Measurements from ENCODE around the gene MRPS26. TPM values are rescaled to one million over a fixed set of nuclear protein-coding genes. Genes with fewer than 3 reads are reported as not detected.

MRPS26 gene
- total and polyA plus RNA-seq, 2 of the 13 experiments (the other 11 are each of a cell fraction or from before 2014, with no cell fraction given) = 89.8 to 187 TPM

- Histone ChIP-seq H3K36me3 (replicated peaks in 1 of 2; ENCODE audit: control insufficient read depth in 1 of 2, insufficient read depth in 2 of 2, low read length in 2 of 2) (no peaks in the 10 kb centered on the region), H3K79me2 (ENCODE audit: insufficient read depth, low read length) (no peaks in the 10 kb centered on the region), H3K9ac (ENCODE audit: insufficient read depth, low read depth, low read length) (no peak overlapping the region), H3K9me3 (ENCODE audit: low read length) (no peaks in the 10 kb centered on the region), H3K27me3 (ENCODE audit: control insufficient read depth in 1 of 2, insufficient read depth in 2 of 2, low read length in 2 of 2) (peaks cover 4 to 11% of the 10 kb centered on the region in 2 experiments; a peak in 2 of 5 replicates), H3K4me3 (replicated peaks in 1 of 3; ENCODE audit: insufficient read depth in 1 of 3, low read depth in 2 of 3, low read length in 3 of 3) (no peak overlapping the region), H4K20me1 (ENCODE audit: insufficient read depth, low read length) (no peaks in the 10 kb centered on the region), H3K27ac (ENCODE audit: extremely low read length, insufficient read depth, low read length) (no peak overlapping the region), H2AFZ (ENCODE audit: low read length) (no peak overlapping the region), H3K4me2 (ENCODE audit: low read depth, low read length) (no peak overlapping the region), H3K4me1 (ENCODE audit: insufficient read depth, low read length) (peaks cover 69% of the 10 kb centered on the region)
- no TSS peak for BruUV-seq (replicated peaks)
- ChIA-PET POLR2A (no interaction called here), CTCF (ENCODE audit: low intra/inter-chr PET ratio, low total read pairs) (no interaction called here)
- DNase-seq (ENCODE audit: low spot score) (no peak), FAIRE-seq (no peak), ATAC-seq (no peak)
- TF ChIP-seq ZSCAN21 (CRISPR knock-in tag; IDR thresholded peaks at IDR 0.05; ENCODE audit: borderline replicate concordance) (no peak), IRF1 (CRISPR knock-in tag; IDR thresholded peaks at IDR 0.05; ENCODE audit: low read depth) (no peak)
- intact Hi-C loops (cut with micrococcal nuclease; ENCODE audit: unreplicated experiment) = no loop called here
- 56% methylated on average over 4 of the region's 4 CpGs for WGBS (ENCODE audit: low lambda C conversion rate)
- in situ Hi-C loops (cut with HindIII; ENCODE audit: extremely low pct_ligation_motif_present, low pct_unique_long_range_greater_than_20kb) = no loop called here
Measured at GRCh38 chr20:3070725-3071124, 24.9 kb downstream of the MRPS26 start.

- H3K27me3 ChIP-seq (ENCODE audit: control insufficient read depth in 1 of 2, insufficient read depth in 2 of 2, low read length in 2 of 2) = peaks cover 4 to 12% of the 10 kb centered on the region in 2 experiments; a peak in 2 of 5 replicates
- H3K4me1 ChIP-seq (ENCODE audit: insufficient read depth, low read length) = peaks cover 71% of the 10 kb centered on the region
- DNase-seq (ENCODE audit: low spot score) (no peak), FAIRE-seq (no peak), ATAC-seq (no peak)
- WGBS (ENCODE audit: low lambda C conversion rate) = 32% methylated on average over 16 of the region's 16 CpGs
- in situ Hi-C loops (cut with HindIII; ENCODE audit: extremely low pct_ligation_motif_present, low pct_unique_long_range_greater_than_20kb) (no loop called here), intact Hi-C loops (cut with micrococcal nuclease; ENCODE audit: unreplicated experiment) (no loop called here)
- no TSS peak for BruUV-seq (replicated peaks)
- peak overlapping the region in 1 of 3 experiments; percentile 32; a peak in 1 of 6 replicates for H3K4me3 ChIP-seq (replicated peaks in 1 of 3; ENCODE audit: insufficient read depth in 1 of 3, low read depth in 2 of 3, low read length in 3 of 3)
- no peaks in the 10 kb centered on the region for H3K9me3 ChIP-seq (ENCODE audit: low read length)
- H3K79me2 ChIP-seq (ENCODE audit: insufficient read depth, low read length) = no peaks in the 10 kb centered on the region
- H3K9ac ChIP-seq (ENCODE audit: insufficient read depth, low read depth, low read length) = no peak overlapping the region
- H3K4me2 ChIP-seq (ENCODE audit: low read depth, low read length) = no peak overlapping the region
- no peak overlapping the region for H2AFZ ChIP-seq (ENCODE audit: low read length)
- no peak overlapping the region for H3K27ac ChIP-seq (ENCODE audit: extremely low read length, insufficient read depth, low read length)
- ChIA-PET CTCF (ENCODE audit: low intra/inter-chr PET ratio, low total read pairs) (no interaction called here), POLR2A (no interaction called here)
- H4K20me1 ChIP-seq (ENCODE audit: insufficient read depth, low read length) = no peaks in the 10 kb centered on the region
- no peaks in the 10 kb centered on the region for H3K36me3 ChIP-seq (replicated peaks in 1 of 2; ENCODE audit: control insufficient read depth in 1 of 2, insufficient read depth in 2 of 2, low read length in 2 of 2)
- TF ChIP-seq GPN1 (CRISPR knock-in tag; IDR thresholded peaks at IDR 0.05; ENCODE audit: borderline replicate concordance) (no peak), HNRNPL (IDR thresholded peaks at IDR 0.05; ENCODE audit: low read depth, low read length) (0 out of 2 replicates have a peak, but pooled peaks have one; percentile 61), EP300 (IDR thresholded peaks at IDR 0.05; ENCODE audit: low read depth in 2 of 2, low read length in 2 of 2) (no peak), EP300 (CRISPR knock-in tag; IDR thresholded peaks at IDR 0.05; ENCODE audit: borderline replicate concordance) (no peak), SALL1 (CRISPR knock-in tag; IDR thresholded peaks at IDR 0.05) (peak; percentile 43; the same call in 1 of the 2 replicates), ZFP36L1 (CRISPR knock-in tag; IDR thresholded peaks at IDR 0.05) (no peak), NR2F6 (IDR thresholded peaks at IDR 0.05) (peak; percentile 81), NR2F6 (CRISPR knock-in tag; IDR thresholded peaks at IDR 0.05) (peak; percentile 86), ZNF546 (CRISPR knock-in tag; conservative IDR thresholded peaks at IDR 0.05) (no peak), ONECUT2 (CRISPR knock-in tag; IDR thresholded peaks at IDR 0.05) (no peak), CEBPG (CRISPR knock-in tag; IDR thresholded peaks at IDR 0.05) (no peak), RXRA (CRISPR knock-in tag; IDR thresholded peaks at IDR 0.05) (0 out of 2 replicates have a peak, but pooled peaks have one; percentile 49), RXRB (CRISPR knock-in tag; IDR thresholded peaks at IDR 0.05; ENCODE audit: borderline replicate concordance) (0 out of 2 replicates have a peak, but pooled peaks have one; percentile 15), FOXK2 (IDR thresholded peaks at IDR 0.05) (no peak), ZNF75D (CRISPR knock-in tag; IDR thresholded peaks at IDR 0.05; ENCODE audit: borderline replicate concordance) (no peak), SAP130 (CRISPR knock-in tag; IDR thresholded peaks at IDR 0.05; ENCODE audit: low read depth) (no peak), NFE2 (CRISPR knock-in tag; IDR thresholded peaks at IDR 0.05) (no peak), AKAP8 (CRISPR knock-in tag; IDR thresholded peaks at IDR 0.05) (no peak), NAIF1 (CRISPR knock-in tag; IDR thresholded peaks at IDR 0.05; ENCODE audit: borderline replicate concordance) (no peak), WIZ (CRISPR knock-in tag; IDR thresholded peaks at IDR 0.05) (0 out of 2 replicates have a peak, but pooled peaks have one; percentile 32), ZBTB7B (CRISPR knock-in tag; IDR thresholded peaks at IDR 0.05) (peak; percentile 60; the same call in 1 of the 2 replicates), KLF6 (CRISPR knock-in tag; IDR thresholded peaks at IDR 0.05) (no peak)
Measured at GRCh38 chr20:3071266-3071609, 25.4 kb downstream of the MRPS26 start.
